Epithelial cell of proximal tubule (primary cell): ENCODE measurements around the gene CNN3. TPM values are rescaled to one million over a fixed set of nuclear protein-coding genes. Genes with fewer than 3 reads are reported as not detected.

Experiments
- DNase-seq: peaks from one replicate; pipeline ENCODE4 v3.0.0-alpha.2; 2011; ENCODE audit warnings: low read depth
- H3K4me3 ChIP-seq: 2 replicates; pipeline ENCODE4 v1.5.1; 2011; ENCODE audit warnings: low read depth, mild to moderate bottlenecking, low read length
- CTCF ChIP-seq: conservative IDR thresholded peaks from 2 replicates; pipeline ENCODE4 v1.5.1; 2012; ENCODE audit warnings: low read depth, mild to moderate bottlenecking, low read length
- total RNA-seq: library from RNA; depleted of rRNA; stranded (reverse); fragments of >200 nt; gene quantifications from 2 replicates; pipeline ENCODE4 v1.2.3, GENCODE V29; 2015

The CNN3 gene
- total RNA-seq, 1 donor from 2014 or later: 196 TPM

DNA sequence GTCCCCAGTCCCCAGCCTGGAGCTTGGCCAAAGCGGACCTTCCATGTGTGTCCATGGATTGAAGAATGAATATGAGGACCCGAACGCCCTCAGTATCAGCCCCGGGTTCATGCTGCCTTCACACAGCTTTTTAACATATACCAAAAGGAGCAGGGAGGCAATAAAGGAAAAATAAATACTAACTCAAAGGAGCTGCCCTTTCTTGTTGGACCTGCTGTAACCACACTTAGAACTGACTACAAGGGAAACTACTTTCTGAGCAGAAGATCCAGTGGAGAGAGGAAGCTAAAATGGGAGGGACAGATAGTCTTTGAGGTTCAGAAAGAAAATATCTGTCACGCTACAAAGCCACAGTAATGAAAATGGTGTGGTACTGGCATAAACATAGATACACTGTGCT is 48.6 kb downstream of the CNN3 start:
- TF ChIP-seq CTCF: no peak
- no peak for DNase-seq

DNA sequence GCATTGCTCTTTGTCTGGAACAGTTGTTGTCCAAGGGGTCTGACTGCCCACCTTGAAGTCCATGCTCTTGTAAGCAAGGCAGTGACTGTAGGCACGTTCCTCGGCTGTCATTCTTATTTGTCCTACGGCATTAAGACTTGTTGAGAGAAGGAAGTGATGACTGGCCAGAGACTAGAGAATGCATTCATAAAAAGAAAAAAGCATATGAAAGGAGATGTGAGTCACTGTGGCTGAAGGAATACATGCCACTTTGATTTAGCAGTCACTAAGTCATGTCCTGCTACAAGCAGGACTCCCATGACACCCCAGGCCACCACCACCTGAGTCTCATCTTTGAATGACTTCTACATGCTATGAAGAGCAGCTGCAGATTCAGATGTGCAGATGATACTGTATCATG is 50.5 kb downstream of the CNN3 start:
- TF ChIP-seq CTCF: no peak
- no peak overlapping the region for H3K4me3 ChIP-seq
- DNase-seq: no peak

More for the DNA sequence above, 48.6 kb downstream of the CNN3 start:
- H3K4me3 ChIP-seq: no peak overlapping the region

GRCh38 chr1:94875794-94876193 is 51.1 kb downstream of the CNN3 start:
- H3K4me3 ChIP-seq: no peak overlapping the region
- no peak for DNase-seq
- TF ChIP-seq CTCF: no peak

- no peak overlapping the region for H3K4me3 ChIP-seq
- no peak for DNase-seq
- no peak for TF ChIP-seq CTCF
Measured at GRCh38 chr1:94874423-94874822, 52.5 kb downstream of the CNN3 start.

GRCh38 chr1:94873520-94874351 is 53.2 kb downstream of the CNN3 start:
- no peak overlapping the region for H3K4me3 ChIP-seq
- no peak for TF ChIP-seq CTCF
- no peak for DNase-seq

- DNase-seq: no peak
- no peak for TF ChIP-seq CTCF
- no peak overlapping the region for H3K4me3 ChIP-seq
Measured at GRCh38 chr1:94872771-94873495, 54.0 kb downstream of the CNN3 start.

GRCh38 chr1:94871031-94871430 is 55.9 kb downstream of the CNN3 start:
- H3K4me3 ChIP-seq: no peak overlapping the region
- no peak for DNase-seq
- no peak for TF ChIP-seq CTCF
